NCI-H146 (cell line): ENCODE measurements around the gene KLHL17.
A peak's percentile ranks its signal among the peaks of the same experiment; 100 is the strongest.
"Not testable (repeated sequence)": the region's sequence is repeated elsewhere in the genome, so short reads cannot be mapped to it uniquely, and the experiment has no call there.

Experiments used
- DNase-seq: peaks from one replicate; lab custom pipeline; 2025; lab: John Stamatoyannopoulos, UW

Gene KLHL17

GRCh38 chr1:937521-937920, 22.9 kb upstream of the KLHL17 start:
- no peak for DNase-seq

GRCh38 chr1:938088-938683, 22.2 kb upstream of the KLHL17 start:
- no peak for DNase-seq

GRCh38 chr1:938711-939489, 21.5 kb upstream of the KLHL17 start:
- DNase-seq = no peak

GRCh38 chr1:939511-940106, 20.8 kb upstream of the KLHL17 start:
- no peak for DNase-seq

- peak; percentile 53 for DNase-seq
Observed at GRCh38 chr1:940107-941014, 20.0 kb upstream of the KLHL17 start.

GRCh38 chr1:941015-941587, 19.3 kb upstream of the KLHL17 start:
- DNase-seq = no peak

- peak; percentile 82 for DNase-seq
Observed at GRCh38 chr1:941588-942383, 18.6 kb upstream of the KLHL17 start.

GRCh38 chr1:942411-942821, 18.0 kb upstream of the KLHL17 start:
- DNase-seq = peak; percentile 35

GRCh38 chr1:942864-943533, 17.4 kb upstream of the KLHL17 start:
- DNase-seq = no peak

GRCh38 chr1:943545-944340, 16.6 kb upstream of the KLHL17 start:
- no peak for DNase-seq

- DNase-seq = no peak
Observed at GRCh38 chr1:944341-945325, 15.8 kb upstream of the KLHL17 start.

GRCh38 chr1:945688-946556, 14.5 kb upstream of the KLHL17 start:
- DNase-seq = no peak

GRCh38 chr1:946811-947210, 13.6 kb upstream of the KLHL17 start:
- DNase-seq = not testable (repeated sequence)

GRCh38 chr1:947958-948357, 12.4 kb upstream of the KLHL17 start:
- no peak for DNase-seq

GRCh38 chr1:950268-950667, 10.1 kb upstream of the KLHL17 start:
- no peak for DNase-seq

- no peak for DNase-seq
Observed at GRCh38 chr1:950881-951280, 9.5 kb upstream of the KLHL17 start.

- no peak for DNase-seq
Observed at GRCh38 chr1:951364-951763, 9.0 kb upstream of the KLHL17 start.
